Neural cell (in vitro differentiated cells): ENCODE measurements around the gene HPS5. TPM values are rescaled to one million over a fixed set of nuclear protein-coding genes. Genes with fewer than 3 reads are reported as not detected.
"Not testable (repeated sequence)": the region's sequence is repeated elsewhere in the genome, so short reads cannot be mapped to it uniquely, and the experiment has no call there.

Experiments used
- H2AFZ ChIP-seq: fragments of 200-600, 300-800 bp; sonication (generic), shearing (Covaris generic); 2 replicates; pipeline ENCODE4 v1.6.0; 2014; ENCODE audit warnings: low read depth, mild to moderate bottlenecking, antibody characterized with exemption, low read length, moderate library complexity
- H3F3A ChIP-seq: fragments of 200-600 bp; shearing (Covaris generic); 2 replicates; pipeline ENCODE4 v1.6.1; 2016; ENCODE audit warnings: mild to moderate bottlenecking, moderate library complexity, mixed read lengths, antibody characterized with exemption, low read length; ENCODE audit not compliant: insufficient read depth, poor library complexity, severe bottlenecking
- H3K27ac ChIP-seq: fragments of 200-600, 300-800 bp; sonication (generic), shearing (Covaris generic); 2 replicates; pipeline ENCODE4 v1.5.1; 2014; ENCODE audit warnings: mild to moderate bottlenecking, low read length, moderate library complexity
- H3K27me3 ChIP-seq: fragments of 300-800, 200-600 bp; sonication (generic), shearing (Covaris generic); 2 replicates; pipeline ENCODE4 v1.6.0; 2014; ENCODE audit warnings: mild to moderate bottlenecking, low read depth, low read length, moderate library complexity; ENCODE audit not compliant: insufficient read depth
- H3K36me3 ChIP-seq: fragments of 300-800, 200-600 bp; sonication (generic), shearing (Covaris generic); 2 replicates; pipeline ENCODE4 v1.5.1; 2014; ENCODE audit warnings: mild to moderate bottlenecking, antibody characterized with exemption, low read length, moderate library complexity; ENCODE audit not compliant: insufficient read depth
- H3K4me2 ChIP-seq: fragments of 300-800, 200-600 bp; sonication (generic), shearing (Covaris generic); 2 replicates; pipeline ENCODE4 v1.6.0; 2014; ENCODE audit warnings: mild to moderate bottlenecking, low read length
- H3K4me3 ChIP-seq: fragments of 300-800, 200-600 bp; sonication (generic), shearing (Covaris generic); 2 replicates; pipeline ENCODE4 v1.5.1; 2014; ENCODE audit warnings: mild to moderate bottlenecking, low read length, moderate library complexity
- H3K79me2 ChIP-seq: fragments of 200-600 bp; shearing (Covaris generic); replicated peaks from 2 replicates; pipeline ENCODE4 v1.6.0; 2014; ENCODE audit warnings: mild to moderate bottlenecking, low read length, moderate library complexity; ENCODE audit not compliant: insufficient read depth
- H3K9ac ChIP-seq: fragments of 300-800, 200-600 bp; sonication (generic), shearing (Covaris generic); 2 replicates; pipeline ENCODE4 v1.6.1; 2016; ENCODE audit warnings: mild to moderate bottlenecking, low read length, mixed read lengths
- H3K9me2 ChIP-seq: fragments of 200-600 bp; shearing (Covaris generic); 2 replicates; pipeline ENCODE4 v1.6.1; 2016; ENCODE audit warnings: mild to moderate bottlenecking, low read length, mixed read lengths; ENCODE audit not compliant: insufficient read depth
- H3K9me3 ChIP-seq: fragments of 200-600, 300-800 bp; sonication (generic), shearing (Covaris generic); 2 replicates; pipeline ENCODE4 v1.6.1; 2016; ENCODE audit warnings: mild to moderate bottlenecking, mixed run types, low read length, moderate library complexity, mixed read lengths
- H4K20me1 ChIP-seq: fragments of 200-600 bp; shearing (Covaris generic); 2 replicates; pipeline ENCODE4 v1.6.1; 2016; ENCODE audit warnings: mild to moderate bottlenecking, mixed run types; ENCODE audit not compliant: insufficient read depth
- EP300 ChIP-seq: fragments of 450-650 bp; conservative IDR thresholded peaks from 2 replicates; pipeline ENCODE4 v1.6.1; 2014; ENCODE audit warnings: antibody characterized with exemption, mild to moderate bottlenecking, moderate library complexity; ENCODE audit not compliant: poor library complexity, severe bottlenecking
- EZH2 ChIP-seq: fragments of 200-600, 300-800 bp; shearing (Covaris generic), sonication (generic); IDR thresholded peaks from 2 replicates; pipeline ENCODE4 v1.6.1; 2014; ENCODE audit warnings: antibody characterized with exemption, low read length, borderline replicate concordance, mild to moderate bottlenecking; ENCODE audit not compliant: insufficient read depth, poor library complexity, severe bottlenecking
- MXI1 ChIP-seq: fragments of 450-650 bp; conservative IDR thresholded peaks from 2 replicates; pipeline ENCODE4 v1.6.1; 2014; ENCODE audit warnings: antibody characterized with exemption, mild to moderate bottlenecking; ENCODE audit not compliant: poor library complexity, severe bottlenecking
- POLR2AphosphoS5 ChIP-seq: IDR thresholded peaks from 2 replicates; pipeline ENCODE4 v1.6.1; 2012
- RAD21 ChIP-seq: fragments of 450-650 bp; conservative IDR thresholded peaks from 2 replicates; pipeline ENCODE4 v1.6.1; 2014; ENCODE audit warnings: antibody characterized with exemption, mild to moderate bottlenecking, moderate library complexity
- SMC3 ChIP-seq: fragments of 450-650 bp; conservative IDR thresholded peaks from 2 replicates; pipeline ENCODE4 v1.6.1; 2014; ENCODE audit warnings: antibody characterized with exemption, mild to moderate bottlenecking, moderate library complexity; ENCODE audit not compliant: poor library complexity
- TAF1 ChIP-seq: IDR thresholded peaks from 2 replicates; pipeline ENCODE4 v1.6.1; 2012; ENCODE audit warnings: low read depth
- polyA plus RNA-seq: library from polyadenylated mRNA; depleted of rRNA; stranded (reverse); fragments of >200 nt; gene quantifications from 2 replicates; pipeline ENCODE4 v1.2.3, GENCODE V29; 2014
- TF ChIP-seq, protein P1 (sequence below): fragments of 450-650 bp; IDR thresholded peaks from 2 replicates; pipeline ENCODE4 v1.5.1; 2014; ENCODE audit warnings: antibody characterized with exemption, mild to moderate bottlenecking, moderate library complexity; ENCODE audit not compliant: poor library complexity, severe bottlenecking
- TF ChIP-seq, protein P2 (sequence below): IDR thresholded peaks from 2 replicates; pipeline ENCODE4 v1.6.1; 2012; ENCODE audit warnings: borderline replicate concordance

HPS5 gene
- polyA plus RNA-seq, 1 donor from 2014 or later, result 28.5 TPM

DNA sequence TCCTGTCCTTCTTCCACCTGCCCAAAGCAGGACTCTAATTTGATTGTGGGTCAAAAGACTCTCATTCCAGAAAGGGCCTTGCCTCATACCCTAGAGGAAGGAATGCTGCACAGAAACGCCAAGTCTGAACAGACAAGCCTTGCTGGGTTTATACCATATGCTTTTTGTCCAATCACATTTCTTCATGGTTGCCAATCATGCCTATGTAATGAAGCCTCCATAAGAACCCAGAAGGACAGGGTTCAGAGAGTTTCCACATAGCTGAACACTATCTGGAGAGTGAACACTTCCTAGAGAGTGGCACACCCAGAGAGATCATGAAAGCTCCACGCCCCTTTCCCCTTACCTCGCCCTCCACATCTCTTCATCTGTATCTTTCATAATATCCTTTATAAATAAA is 68.7 kb downstream of the HPS5 start:
- TF ChIP-seq POLR2AphosphoS5 (no peak), RAD21 (no peak), SMC3 (no peak), EP300 (no peak), TAF1 (no peak), MXI1 (no peak), EZH2 (no peak)
- TF ChIP-seq, protein P1, sequence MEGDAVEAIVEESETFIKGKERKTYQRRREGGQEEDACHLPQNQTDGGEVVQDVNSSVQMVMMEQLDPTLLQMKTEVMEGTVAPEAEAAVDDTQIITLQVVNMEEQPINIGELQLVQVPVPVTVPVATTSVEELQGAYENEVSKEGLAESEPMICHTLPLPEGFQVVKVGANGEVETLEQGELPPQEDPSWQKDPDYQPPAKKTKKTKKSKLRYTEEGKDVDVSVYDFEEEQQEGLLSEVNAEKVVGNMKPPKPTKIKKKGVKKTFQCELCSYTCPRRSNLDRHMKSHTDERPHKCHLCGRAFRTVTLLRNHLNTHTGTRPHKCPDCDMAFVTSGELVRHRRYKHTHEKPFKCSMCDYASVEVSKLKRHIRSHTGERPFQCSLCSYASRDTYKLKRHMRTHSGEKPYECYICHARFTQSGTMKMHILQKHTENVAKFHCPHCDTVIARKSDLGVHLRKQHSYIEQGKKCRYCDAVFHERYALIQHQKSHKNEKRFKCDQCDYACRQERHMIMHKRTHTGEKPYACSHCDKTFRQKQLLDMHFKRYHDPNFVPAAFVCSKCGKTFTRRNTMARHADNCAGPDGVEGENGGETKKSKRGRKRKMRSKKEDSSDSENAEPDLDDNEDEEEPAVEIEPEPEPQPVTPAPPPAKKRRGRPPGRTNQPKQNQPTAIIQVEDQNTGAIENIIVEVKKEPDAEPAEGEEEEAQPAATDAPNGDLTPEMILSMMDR, result no peak
- TF ChIP-seq, protein P2, sequence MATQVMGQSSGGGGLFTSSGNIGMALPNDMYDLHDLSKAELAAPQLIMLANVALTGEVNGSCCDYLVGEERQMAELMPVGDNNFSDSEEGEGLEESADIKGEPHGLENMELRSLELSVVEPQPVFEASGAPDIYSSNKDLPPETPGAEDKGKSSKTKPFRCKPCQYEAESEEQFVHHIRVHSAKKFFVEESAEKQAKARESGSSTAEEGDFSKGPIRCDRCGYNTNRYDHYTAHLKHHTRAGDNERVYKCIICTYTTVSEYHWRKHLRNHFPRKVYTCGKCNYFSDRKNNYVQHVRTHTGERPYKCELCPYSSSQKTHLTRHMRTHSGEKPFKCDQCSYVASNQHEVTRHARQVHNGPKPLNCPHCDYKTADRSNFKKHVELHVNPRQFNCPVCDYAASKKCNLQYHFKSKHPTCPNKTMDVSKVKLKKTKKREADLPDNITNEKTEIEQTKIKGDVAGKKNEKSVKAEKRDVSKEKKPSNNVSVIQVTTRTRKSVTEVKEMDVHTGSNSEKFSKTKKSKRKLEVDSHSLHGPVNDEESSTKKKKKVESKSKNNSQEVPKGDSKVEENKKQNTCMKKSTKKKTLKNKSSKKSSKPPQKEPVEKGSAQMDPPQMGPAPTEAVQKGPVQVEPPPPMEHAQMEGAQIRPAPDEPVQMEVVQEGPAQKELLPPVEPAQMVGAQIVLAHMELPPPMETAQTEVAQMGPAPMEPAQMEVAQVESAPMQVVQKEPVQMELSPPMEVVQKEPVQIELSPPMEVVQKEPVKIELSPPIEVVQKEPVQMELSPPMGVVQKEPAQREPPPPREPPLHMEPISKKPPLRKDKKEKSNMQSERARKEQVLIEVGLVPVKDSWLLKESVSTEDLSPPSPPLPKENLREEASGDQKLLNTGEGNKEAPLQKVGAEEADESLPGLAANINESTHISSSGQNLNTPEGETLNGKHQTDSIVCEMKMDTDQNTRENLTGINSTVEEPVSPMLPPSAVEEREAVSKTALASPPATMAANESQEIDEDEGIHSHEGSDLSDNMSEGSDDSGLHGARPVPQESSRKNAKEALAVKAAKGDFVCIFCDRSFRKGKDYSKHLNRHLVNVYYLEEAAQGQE, result no peak
- Histone ChIP-seq H3K79me2 (no peaks in the 10 kb centered on the region), H3K9ac (no peak overlapping the region), H3K4me2 (no peak overlapping the region), H3K36me3 (no peaks in the 10 kb centered on the region), H3K4me3 (no peak overlapping the region), H3K27me3 (no peaks in the 10 kb centered on the region), H3K27ac (no peak overlapping the region), H2AFZ (no peak overlapping the region), H3F3A (no peaks in the 10 kb centered on the region), H3K9me3 (no peaks in the 10 kb centered on the region), H3K9me2 (no peaks in the 10 kb centered on the region), H4K20me1 (no peaks in the 10 kb centered on the region)

DNA sequence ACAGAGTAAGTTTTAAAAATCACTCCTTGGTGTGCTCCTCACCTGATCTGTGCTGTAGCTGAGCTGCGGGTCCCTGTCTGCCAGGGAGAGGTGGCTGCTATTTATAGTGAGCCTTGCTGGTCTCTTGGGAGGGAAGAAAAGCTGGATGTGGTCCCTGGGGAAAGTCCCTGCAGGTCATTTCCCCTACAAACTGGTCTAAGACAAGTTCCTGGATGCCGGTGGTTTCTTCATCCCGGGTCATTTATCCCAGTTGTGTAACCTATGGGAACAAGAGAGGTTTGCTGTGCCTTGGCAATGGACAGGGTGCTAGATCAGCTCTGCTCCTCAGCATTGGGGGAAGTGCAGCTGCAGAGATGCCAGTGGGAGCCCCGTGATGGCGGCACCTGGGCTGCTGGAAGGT is 73.4 kb downstream of the HPS5 start, which contains the start of gene SAA2:
SAA2 (minus strand) TSS at position 108 of the 400 bp plus-strand sequence. CDS start 657 bp downstream, outside the sequence.
- TF ChIP-seq EZH2, result no peak
- no peak for TF ChIP-seq EP300
- no peak for TF ChIP-seq TAF1
- no peak for TF ChIP-seq POLR2AphosphoS5
- TF ChIP-seq RAD21, result no peak
- TF ChIP-seq, protein P2, result no peak
- TF ChIP-seq, protein P1, result no peak
- TF ChIP-seq MXI1, result no peak
- TF ChIP-seq SMC3, result no peak

DNA sequence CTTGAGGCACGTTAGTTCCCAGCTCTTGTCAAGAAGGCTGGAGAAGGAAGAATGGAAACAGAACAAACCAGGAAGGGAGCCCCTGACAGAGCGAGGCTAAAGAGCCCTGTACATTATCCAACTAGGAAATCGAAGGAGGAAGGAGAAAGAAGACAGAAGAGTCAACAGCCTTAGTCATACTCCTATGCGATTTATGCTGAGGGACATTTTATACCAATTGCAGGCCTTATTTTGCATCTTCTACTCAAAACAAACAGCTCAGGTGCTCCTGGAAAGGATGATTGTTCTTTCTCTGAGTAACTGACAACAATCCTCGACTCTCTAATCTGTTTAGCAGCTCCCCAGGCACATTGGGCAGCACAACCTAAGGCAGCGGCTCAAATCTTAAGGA is 74.8 kb downstream of the HPS5 start:
- H4K20me1 ChIP-seq, result not testable (repeated sequence)

More for the DNA sequence above, 73.4 kb downstream of the HPS5 start, which contains the start of gene SAA2:
- H3F3A ChIP-seq, result no peaks in the 10 kb centered on the region
- H3K27me3 ChIP-seq, result no peaks in the 10 kb centered on the region
- no peaks in the 10 kb centered on the region for H3K9me2 ChIP-seq
- no peaks in the 10 kb centered on the region for H3K79me2 ChIP-seq
- no peak within 1 kb of the TSS for H3K9ac ChIP-seq
- no peaks in the 10 kb centered on the region for H3K9me3 ChIP-seq
- no peak within 1 kb of the TSS for H3K4me2 ChIP-seq
- no peak within 1 kb of the TSS for H3K27ac ChIP-seq
- H3K36me3 ChIP-seq, result no peaks in the 10 kb centered on the region
- no peak within 1 kb of the TSS for H2AFZ ChIP-seq
- no peaks in the 10 kb centered on the region for H4K20me1 ChIP-seq
- H3K4me3 ChIP-seq, result no peak within 1 kb of the TSS

More for the DNA sequence above, 74.8 kb downstream of the HPS5 start:
- not testable (repeated sequence) for H3K79me2 ChIP-seq, H2AFZ ChIP-seq, H3K4me2 ChIP-seq, H3K4me3 ChIP-seq, H3K9me3 ChIP-seq, H3K9ac ChIP-seq, H3K9me2 ChIP-seq, H3K36me3 ChIP-seq, H3K27ac ChIP-seq, H3K27me3 ChIP-seq, H3F3A ChIP-seq
